Subcutaneous abdominal adipose tissue (tissue), 5 donors: ENCODE data around the gene UXS1.

Experiments used
- H3K27ac ChIP-seq: one replicate; pipeline ENCODE4 v1.7.0; 2013; ENCODE audit warnings: low read depth, mild to moderate bottlenecking, inconsistent platforms, low read length, moderate library complexity
- H3K27me3 ChIP-seq, 5 donors: one replicate each; pipeline ENCODE4 v1.7.0; 2013; ENCODE audit warnings: low read length in 5 of 5, inconsistent platforms in 1 of 5; ENCODE audit not compliant: control insufficient read depth in 5 of 5, insufficient read depth in 4 of 5
- H3K36me3 ChIP-seq, 5 donors: one replicate each; pipeline ENCODE4 v1.7.0; 2013; ENCODE audit warnings: low read length in 5 of 5; ENCODE audit not compliant: control insufficient read depth in 5 of 5, insufficient read depth in 5 of 5
- H3K4me1 ChIP-seq, 5 donors: one replicate each; pipeline ENCODE4 v1.7.0; 2013; ENCODE audit warnings: low read length in 5 of 5, mild to moderate bottlenecking in 3 of 5, moderate library complexity in 1 of 5; ENCODE audit not compliant: control insufficient read depth in 5 of 5, insufficient read depth in 5 of 5
- H3K4me3 ChIP-seq, 5 donors: one replicate each; pipeline ENCODE4 v1.7.0; 2013; ENCODE audit warnings: low read length in 5 of 5, low read depth in 1 of 5
- H3K9ac ChIP-seq, 5 donors: one replicate each; pipeline ENCODE4 v1.7.0; 2013; ENCODE audit warnings: low read length in 5 of 5, mild to moderate bottlenecking in 4 of 5, moderate library complexity in 3 of 5
- H3K9me3 ChIP-seq, 5 donors: one replicate each; pipeline ENCODE4 v1.7.0; 2013; ENCODE audit warnings: low read length in 5 of 5; ENCODE audit not compliant: control insufficient read depth in 5 of 5
- donor health status: healthy.
- donor health status: healthy.
- donor health status: healthy.
- donor health status: healthy.
- donor health status: healthy.

Gene UXS1

DNA sequence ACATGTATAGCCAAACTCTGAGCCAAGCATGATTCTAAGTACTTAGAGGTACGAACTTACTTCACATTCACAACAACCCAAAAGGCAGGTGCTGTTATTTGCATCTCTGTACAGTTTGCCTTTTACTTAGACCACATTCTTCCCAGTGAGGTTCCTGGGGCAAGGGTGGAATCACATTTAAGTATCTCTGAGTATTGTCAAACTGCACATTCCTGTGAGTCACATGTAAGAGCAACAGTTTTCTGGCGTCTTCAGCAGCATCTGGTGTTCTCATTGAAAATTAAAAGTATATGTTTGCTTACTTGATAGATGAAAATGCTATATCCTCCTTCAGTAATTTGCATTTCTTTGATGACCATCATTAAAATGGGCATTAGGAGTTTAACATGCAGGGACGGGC lies 119.1 kb downstream of the UXS1 start:
- no peak overlapping the region for H3K27ac ChIP-seq
- H3K9me3 ChIP-seq = no peaks in the 10 kb centered on the region
- no peak overlapping the region for H3K9ac ChIP-seq
- H3K4me3 ChIP-seq = no peak overlapping the region
- peaks cover 0 to 19% (median 0%) of the 10 kb centered on the region in 5 donors for H3K4me1 ChIP-seq
- no peaks in the 10 kb centered on the region for H3K27me3 ChIP-seq
- H3K36me3 ChIP-seq = no peaks in the 10 kb centered on the region

DNA sequence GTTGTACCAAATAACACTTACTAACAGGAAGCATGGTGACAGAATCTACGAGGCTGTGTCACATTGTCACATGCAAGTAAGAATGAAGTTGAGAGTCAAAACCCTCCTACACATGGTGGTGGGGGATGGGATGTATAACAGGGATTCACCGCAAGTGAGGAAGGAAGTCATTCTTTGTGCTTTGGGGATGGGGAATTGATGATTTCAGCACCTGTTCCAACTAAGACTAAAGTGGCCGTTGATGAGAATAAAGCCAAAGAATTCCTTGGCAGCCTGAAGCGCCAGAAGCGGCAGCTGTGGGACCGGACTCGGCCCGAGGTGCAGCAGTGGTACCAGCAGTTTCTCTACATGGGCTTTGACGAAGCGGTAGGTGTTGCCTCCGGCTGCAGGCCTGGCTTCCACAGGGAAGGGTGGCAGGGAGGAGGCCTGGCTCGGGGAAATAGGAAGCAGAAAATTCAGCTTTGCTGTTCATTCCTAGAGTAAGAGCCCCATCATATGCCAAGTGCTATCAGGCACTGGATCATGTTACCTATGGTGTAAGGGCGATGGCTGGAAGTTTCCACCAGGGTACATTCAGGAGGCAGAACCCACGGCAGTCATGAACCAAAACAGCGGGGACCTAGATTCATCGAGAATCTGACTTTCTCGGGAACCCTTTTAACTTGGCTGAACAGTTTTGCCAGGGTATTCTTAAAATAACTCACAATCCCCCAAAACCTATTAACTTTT lies 120.3 kb downstream of the UXS1 start:
- H3K9me3 ChIP-seq = no peaks in the 10 kb centered on the region
- no peaks in the 10 kb centered on the region for H3K27me3 ChIP-seq
- H3K9ac ChIP-seq = no peak overlapping the region
- peaks cover 0 to 19% (median 0%) of the 10 kb centered on the region in 5 donors for H3K4me1 ChIP-seq
- H3K4me3 ChIP-seq = no peak overlapping the region
- H3K36me3 ChIP-seq = no peaks in the 10 kb centered on the region
- H3K27ac ChIP-seq = no peak overlapping the region

DNA sequence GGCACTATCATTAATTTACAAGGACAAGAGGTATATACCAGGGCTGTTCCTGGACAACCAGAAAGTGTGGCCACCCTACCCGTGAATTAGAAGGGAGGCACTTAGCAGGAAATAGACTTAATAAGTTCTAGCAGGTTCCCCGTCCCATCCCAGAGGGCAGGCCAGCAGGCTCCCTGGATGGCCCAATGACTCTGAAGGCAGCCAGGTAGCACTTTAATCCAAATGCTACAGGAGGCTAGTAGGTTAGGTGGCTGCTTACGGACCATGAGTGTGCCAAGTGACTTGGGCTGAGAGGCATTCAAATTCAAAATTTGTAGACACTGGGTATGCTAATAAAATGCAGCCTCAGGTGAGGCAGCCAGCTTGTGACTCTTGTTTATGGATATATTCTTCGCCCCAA lies 123.9 kb downstream of the UXS1 start:
- H3K4me3 ChIP-seq = no peak overlapping the region
- H3K27ac ChIP-seq = no peak overlapping the region
- no peaks in the 10 kb centered on the region for H3K36me3 ChIP-seq
- H3K27me3 ChIP-seq = peaks cover 6 to 12% (median 11%) of the 10 kb centered on the region in 5 donors
- H3K9ac ChIP-seq = no peak overlapping the region
- no peaks in the 10 kb centered on the region for H3K9me3 ChIP-seq
- H3K4me1 ChIP-seq = peaks cover 0 to 40% (median 9%) of the 10 kb centered on the region in 5 donors

DNA sequence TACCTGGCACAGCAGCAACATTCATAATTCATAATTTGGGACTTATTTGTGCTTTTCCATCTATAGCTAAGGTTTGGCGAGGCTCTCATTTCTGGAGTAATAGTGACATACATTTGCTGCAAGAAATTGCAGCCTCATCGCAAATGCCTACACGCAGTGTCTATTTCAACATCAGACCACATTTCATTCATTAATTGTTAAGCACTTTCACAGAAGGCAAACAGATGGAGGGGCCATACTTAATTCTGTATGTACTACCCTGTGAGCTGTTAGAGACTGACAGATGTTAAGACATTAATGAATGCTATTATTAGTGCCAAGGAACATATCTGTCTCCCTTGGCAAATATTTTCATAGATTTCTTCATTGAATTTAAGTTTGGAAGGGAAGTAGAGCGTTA lies 125.7 kb downstream of the UXS1 start:
- Histone ChIP-seq H3K4me1 (peaks cover 0 to 35% (median 10%) of the 10 kb centered on the region in 5 donors), H3K9ac (no peak overlapping the region), H3K27me3 (peaks cover 10 to 15% (median 11%) of the 10 kb centered on the region in 5 donors), H3K27ac (no peak overlapping the region), H3K4me3 (no peak overlapping the region), H3K9me3 (no peaks in the 10 kb centered on the region), H3K36me3 (no peaks in the 10 kb centered on the region)

DNA sequence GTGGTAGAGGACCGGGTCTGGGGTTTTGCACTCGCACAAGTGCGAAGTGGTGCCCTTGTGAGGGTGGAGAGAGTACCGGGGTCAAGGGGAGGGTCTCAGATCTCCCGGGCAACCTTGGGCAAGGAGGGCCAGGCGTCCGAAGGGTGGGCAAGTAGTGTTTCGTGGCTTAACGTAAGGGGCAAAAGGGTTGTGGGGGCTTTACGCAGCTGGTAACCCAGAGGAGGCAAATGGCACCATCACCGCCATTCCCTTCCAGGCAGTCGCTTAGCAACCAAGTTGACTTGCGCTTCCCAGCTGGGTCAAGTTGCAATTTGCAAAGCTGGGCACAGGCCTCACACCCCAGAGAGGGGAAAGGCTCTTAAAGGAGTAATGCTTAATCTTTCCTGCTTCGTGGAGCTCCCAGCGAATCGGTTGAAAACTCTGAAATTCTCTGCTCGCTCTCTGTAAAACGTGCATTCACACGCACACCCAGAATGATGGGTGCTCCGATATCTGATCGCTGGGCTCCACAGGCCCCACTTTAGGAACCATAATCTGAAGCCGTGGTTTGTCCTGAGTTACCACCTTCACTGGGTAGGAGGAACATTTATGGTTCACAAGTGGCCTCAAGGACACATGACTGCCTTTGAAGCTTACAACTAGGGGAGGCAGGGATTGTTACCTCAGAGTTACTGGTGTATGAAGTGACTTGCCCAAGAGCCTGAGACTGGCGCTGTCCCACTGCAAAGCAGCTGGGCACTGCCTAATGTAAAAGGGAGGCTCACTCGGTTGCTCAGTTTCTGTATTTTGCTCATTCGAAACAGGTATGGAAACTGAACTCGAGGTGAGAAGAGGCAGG lies 127.9 kb downstream of the UXS1 start:
- Histone ChIP-seq H3K4me3 (peak overlapping the region; percentile 51 to 68 (median 55)), H3K4me1 (peaks cover 0 to 24% (median 10%) of the 10 kb centered on the region in 5 donors), H3K9me3 (no peaks in the 10 kb centered on the region), H3K9ac (peak overlapping the region in 3 of 5 donors; percentile 31 to 53 (median 53)), H3K27me3 (peaks cover 10 to 15% (median 11%) of the 10 kb centered on the region in 5 donors), H3K27ac (no peak overlapping the region), H3K36me3 (no peaks in the 10 kb centered on the region)

DNA sequence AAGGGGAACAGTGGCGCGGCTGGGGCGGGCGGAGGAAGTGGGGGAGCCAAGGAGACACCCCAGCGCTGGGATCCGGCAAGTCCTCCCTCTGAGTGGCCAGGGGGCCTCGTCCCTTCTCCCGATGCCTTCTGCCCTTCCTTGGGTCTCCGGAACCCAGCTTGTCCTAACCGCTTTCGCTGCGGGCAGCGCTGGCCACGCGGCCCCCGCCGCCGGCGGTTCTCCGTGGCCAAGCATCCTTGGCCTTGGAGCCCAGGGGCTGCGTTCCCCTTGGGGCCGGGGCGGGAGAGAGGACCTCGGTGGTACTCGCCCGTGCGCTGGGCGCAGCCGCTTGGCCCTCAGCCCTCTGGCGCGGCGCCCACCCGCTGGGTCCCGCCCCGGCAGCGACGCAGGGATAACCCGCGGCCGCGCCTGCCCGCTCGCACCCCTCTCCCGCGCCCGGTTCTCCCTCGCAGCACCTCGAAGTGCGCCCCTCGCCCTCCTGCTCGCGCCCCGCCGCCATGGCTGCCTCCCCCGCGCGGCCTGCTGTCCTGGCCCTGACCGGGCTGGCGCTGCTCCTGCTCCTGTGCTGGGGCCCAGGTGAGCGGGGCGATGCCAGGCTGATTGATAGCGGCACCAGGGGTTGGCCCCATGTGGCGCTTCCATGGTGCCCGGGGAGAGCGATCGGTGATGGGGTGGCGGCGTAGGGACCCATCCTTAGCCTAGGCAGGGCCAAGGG lies 128.7 kb downstream of the UXS1 start:
- peaks cover 0 to 24% (median 10%) of the 10 kb centered on the region in 5 donors for H3K4me1 ChIP-seq
- H3K9ac ChIP-seq = peak overlapping the region in 3 of 5 donors; percentile 31 to 53 (median 53)
- H3K27me3 ChIP-seq = peaks cover 10 to 15% (median 11%) of the 10 kb centered on the region in 5 donors
- peaks cover 0 to 3% (median 0%) of the 10 kb centered on the region in 5 donors for H3K9me3 ChIP-seq
- H3K4me3 ChIP-seq = peak overlapping the region in 4 of 5 donors; percentile 52 to 68 (median 61)
- H3K36me3 ChIP-seq = no peaks in the 10 kb centered on the region
- H3K27ac ChIP-seq = no peak overlapping the region

DNA sequence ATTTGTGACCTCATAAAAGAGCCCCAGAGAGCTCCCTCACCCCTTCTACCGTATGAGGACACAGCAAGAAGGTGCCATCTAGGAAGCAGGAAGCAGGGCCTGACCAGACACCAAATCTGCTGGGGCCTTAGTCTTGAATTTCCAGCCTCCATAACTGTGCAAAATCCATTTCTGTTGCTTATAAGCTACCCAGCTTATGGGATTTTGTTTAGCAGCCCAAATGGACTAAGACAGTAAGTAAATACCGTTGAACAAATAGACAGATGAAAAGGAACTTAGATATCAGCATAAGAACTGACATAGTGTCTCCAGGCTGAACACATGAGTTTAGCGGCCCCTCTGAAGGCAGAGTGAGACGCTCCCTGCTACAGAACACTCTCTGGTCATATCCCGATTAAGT lies 130.9 kb downstream of the UXS1 start:
- peaks cover 0 to 3% (median 0%) of the 10 kb centered on the region in 5 donors for H3K9me3 ChIP-seq
- no peak overlapping the region for H3K9ac ChIP-seq
- H3K36me3 ChIP-seq = no peaks in the 10 kb centered on the region
- peaks cover 10 to 15% (median 11%) of the 10 kb centered on the region in 5 donors for H3K27me3 ChIP-seq
- H3K27ac ChIP-seq = no peak overlapping the region
- peaks cover 0 to 23% (median 10%) of the 10 kb centered on the region in 5 donors for H3K4me1 ChIP-seq
- H3K4me3 ChIP-seq = no peak overlapping the region

DNA sequence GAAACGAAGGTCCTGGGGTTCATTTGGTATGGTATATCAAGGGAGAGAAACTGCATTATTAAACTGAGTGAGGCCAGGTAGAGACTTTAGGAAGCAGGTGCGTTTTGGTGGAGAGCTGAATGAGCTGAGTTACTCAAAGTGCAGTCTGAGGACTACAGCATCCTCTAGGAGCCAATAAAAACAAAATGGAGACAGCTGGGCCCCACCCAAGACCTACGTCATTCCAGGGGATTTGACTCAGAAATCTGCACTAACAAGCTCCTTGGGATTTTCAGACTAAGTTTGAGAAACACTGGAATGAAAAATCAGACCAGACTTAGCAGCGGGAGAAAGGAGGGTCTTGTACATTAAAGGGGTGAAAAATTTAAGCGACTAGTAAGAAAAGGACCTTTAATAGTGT lies 131.5 kb downstream of the UXS1 start:
- Histone ChIP-seq H3K27me3 (peaks cover 10 to 15% (median 11%) of the 10 kb centered on the region in 5 donors), H3K4me1 (peaks cover 0 to 21% (median 10%) of the 10 kb centered on the region in 5 donors), H3K36me3 (no peaks in the 10 kb centered on the region), H3K27ac (no peak overlapping the region), H3K4me3 (no peak overlapping the region), H3K9me3 (peaks cover 0 to 3% (median 0%) of the 10 kb centered on the region in 5 donors), H3K9ac (no peak overlapping the region)

DNA sequence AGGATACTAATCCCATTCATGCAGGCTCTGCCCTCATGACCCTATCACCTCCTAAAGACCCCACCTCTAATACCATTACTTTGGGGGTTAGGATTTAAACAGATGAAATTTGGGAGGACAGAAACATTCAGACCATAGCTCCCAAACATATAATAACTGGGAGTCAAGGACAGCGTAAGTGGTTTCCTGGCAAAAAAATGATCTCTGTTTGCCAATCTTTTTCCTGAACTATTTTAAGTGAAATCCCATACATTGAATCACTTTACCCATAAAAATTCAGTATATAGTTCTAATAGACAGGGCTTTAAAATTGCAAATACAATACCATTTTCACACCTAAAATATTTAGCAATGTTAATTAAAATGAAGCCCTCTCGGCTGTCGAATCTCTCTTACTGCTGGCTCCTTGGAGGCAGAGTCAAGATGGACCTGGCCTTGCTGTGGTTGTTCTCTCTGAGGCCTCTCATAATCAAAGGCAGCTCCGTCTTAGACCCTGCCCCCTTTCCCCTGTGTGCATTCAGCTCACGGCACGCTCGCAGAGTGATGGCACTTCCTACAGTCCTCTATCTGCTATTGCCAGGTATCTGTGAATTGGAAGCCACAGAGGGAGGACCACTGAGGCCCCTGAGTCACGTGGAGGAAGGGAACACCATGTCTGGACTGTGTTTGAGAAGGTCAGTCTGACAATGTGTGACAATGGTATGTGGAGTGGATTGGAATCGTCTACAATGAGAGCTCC lies 132.3 kb downstream of the UXS1 start:
- H3K27me3 ChIP-seq = peaks cover 10 to 15% (median 11%) of the 10 kb centered on the region in 5 donors
- H3K9me3 ChIP-seq = peaks cover 0 to 3% (median 0%) of the 10 kb centered on the region in 5 donors
- no peak overlapping the region for H3K4me3 ChIP-seq
- no peak overlapping the region for H3K27ac ChIP-seq
- peaks cover 0 to 27% (median 10%) of the 10 kb centered on the region in 5 donors for H3K4me1 ChIP-seq
- H3K9ac ChIP-seq = no peak overlapping the region
- H3K36me3 ChIP-seq = no peaks in the 10 kb centered on the region
